Measurements from ENCODE around the gene AARS2. TPM values are rescaled to one million over a fixed set of nuclear protein-coding genes. Genes with fewer than 3 reads are reported as not detected.

AARS2 gene
- total and polyA plus RNA-seq, 10 of the 15 experiments (the other 5 are each of a cell fraction or from before 2014, with no cell fraction given): 0.71 to 18.3 (median 12.7) TPM

DNA sequence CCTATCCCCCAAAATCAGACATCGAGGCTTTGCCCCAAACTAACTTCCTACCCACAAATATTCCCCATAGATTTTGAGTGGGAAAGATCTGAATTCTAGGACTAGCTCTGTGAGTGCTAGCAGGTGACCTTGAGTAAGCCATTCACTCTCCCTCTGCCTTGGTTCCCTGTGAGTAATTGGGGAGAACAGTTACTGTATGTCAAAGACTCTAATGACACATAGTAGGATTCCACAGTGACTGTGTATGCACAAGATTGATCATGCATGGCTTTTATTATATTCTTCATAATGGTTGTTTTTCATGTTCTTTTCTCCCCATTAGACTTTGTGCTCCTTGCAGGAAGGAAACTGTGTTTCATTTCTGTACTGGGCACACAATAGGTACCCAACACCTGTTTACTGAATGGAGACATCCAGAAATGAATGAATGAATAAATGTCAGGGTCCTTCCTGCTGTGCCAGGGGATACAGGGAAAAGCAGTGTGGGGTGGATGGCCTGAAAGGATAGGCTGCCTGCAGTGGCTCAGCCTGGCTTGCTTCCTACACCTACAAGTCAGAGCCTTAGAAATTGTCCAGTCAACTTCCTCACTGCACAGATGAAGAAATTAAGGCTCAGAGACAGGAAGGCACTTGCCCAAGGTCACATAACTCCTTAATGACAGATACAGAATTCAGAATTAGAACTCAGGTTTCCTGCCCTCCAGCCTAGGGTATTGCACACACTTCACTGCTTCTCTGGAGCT, 43.8 kb downstream of the AARS2 start (continued):
- TF ChIP-seq, protein P1, sequence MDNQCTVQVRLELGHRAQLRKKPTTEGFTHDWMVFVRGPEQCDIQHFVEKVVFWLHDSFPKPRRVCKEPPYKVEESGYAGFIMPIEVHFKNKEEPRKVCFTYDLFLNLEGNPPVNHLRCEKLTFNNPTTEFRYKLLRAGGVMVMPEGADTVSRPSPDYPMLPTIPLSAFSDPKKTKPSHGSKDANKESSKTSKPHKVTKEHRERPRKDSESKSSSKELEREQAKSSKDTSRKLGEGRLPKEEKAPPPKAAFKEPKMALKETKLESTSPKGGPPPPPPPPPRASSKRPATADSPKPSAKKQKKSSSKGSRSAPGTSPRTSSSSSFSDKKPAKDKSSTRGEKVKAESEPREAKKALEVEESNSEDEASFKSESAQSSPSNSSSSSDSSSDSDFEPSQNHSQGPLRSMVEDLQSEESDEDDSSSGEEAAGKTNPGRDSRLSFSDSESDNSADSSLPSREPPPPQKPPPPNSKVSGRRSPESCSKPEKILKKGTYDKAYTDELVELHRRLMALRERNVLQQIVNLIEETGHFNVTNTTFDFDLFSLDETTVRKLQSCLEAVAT (IDR thresholded peaks at IDR 0.05): no peak
- no peak for TF ChIP-seq EZH2 (IDR thresholded peaks at IDR 0.05; ENCODE audit: borderline replicate concordance, control insufficient read depth, low read depth, low read length)
- no peak for TF ChIP-seq MAX (IDR thresholded peaks at IDR 0.05; ENCODE audit: low read depth, low read length)
- TF ChIP-seq CTCF (IDR thresholded peaks at IDR 0.05 in 2 of 3, conservative IDR thresholded peaks at IDR 0.05 in 1 of 3; ENCODE audit: control insufficient read depth in 2 of 3, extremely low read depth in 1 of 3, insufficient read depth in 1 of 3, low read depth in 3 of 3, low read length in 3 of 3): no peak
- TF ChIP-seq, protein P2, sequence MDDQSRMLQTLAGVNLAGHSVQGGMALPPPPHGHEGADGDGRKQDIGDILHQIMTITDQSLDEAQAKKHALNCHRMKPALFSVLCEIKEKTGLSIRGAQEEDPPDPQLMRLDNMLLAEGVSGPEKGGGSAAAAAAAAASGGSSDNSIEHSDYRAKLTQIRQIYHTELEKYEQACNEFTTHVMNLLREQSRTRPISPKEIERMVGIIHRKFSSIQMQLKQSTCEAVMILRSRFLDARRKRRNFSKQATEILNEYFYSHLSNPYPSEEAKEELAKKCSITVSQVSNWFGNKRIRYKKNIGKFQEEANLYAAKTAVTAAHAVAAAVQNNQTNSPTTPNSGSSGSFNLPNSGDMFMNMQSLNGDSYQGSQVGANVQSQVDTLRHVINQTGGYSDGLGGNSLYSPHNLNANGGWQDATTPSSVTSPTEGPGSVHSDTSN (IDR thresholded peaks at IDR 0.05; ENCODE audit: insufficient replicate concordance, low read depth, low read length): no peak
- no peak for TF ChIP-seq NR2F1 (conservative IDR thresholded peaks at IDR 0.05)
- no peak for TF ChIP-seq MYB (IDR thresholded peaks at IDR 0.05; ENCODE audit: borderline replicate concordance, low read depth, low read length)
